HG03575 (cell line): ENCODE measurements around the gene BUD31.
"Not testable (repeated sequence)": the region's sequence is repeated elsewhere in the genome, so short reads cannot be mapped to it uniquely, and the experiment has no call there.

Experiments used
- ATAC-seq: cut with Tn5 transposase; IDR thresholded peaks from one replicate; pipeline ENCODE4 v1.9.1; 2021; ENCODE audit not compliant: unreplicated experiment, insufficient number of reproducible peaks, low FRiP score; ENCODE audit errors: extremely low read depth

The BUD31 gene

DNA sequence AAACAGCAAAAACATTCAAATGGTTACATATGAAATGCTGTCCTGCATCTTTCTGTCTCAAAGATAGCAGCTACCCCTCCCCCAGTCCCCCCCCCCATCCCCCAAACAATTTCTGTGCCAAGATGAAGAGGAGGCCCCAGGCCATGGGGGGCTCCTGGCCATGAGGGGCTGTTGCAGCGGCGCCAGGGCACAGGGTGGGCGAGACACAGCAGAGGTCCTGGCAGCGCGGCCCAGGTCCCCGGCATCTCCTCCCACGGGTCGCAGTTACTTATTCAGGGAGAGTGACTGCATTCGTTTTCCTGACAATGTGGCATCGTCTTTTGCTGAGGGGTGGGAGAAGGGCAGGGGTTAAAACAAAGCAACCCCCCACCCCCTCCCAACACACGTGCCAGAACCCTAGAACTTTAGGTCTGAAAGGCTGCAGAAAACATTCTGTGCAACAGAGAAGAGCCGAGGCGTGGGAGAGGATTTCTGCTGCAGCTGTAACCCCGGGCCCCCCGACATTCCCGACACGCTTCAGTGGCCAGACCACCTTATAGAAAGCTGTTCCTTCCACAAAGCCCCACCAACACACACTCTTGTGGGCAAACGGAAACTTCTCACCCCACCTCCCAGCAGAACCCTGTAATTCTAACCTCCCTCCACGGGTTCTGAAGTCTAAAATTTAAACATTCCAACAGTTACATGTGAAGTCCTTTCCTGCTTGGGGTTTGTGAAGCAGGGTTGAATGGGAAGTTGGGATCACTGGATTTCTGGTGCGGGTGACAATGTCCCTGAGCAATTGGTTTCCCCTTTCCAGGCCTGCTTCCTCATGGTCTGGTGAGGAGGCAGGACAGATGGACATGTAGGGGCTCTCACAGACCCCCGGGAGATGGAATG lies 12.1 kb upstream of the BUD31 start:
- no peak for ATAC-seq

- no peak for ATAC-seq
These were observed 11.3 kb upstream of the BUD31 start for GRCh38 chr7:99397297-99397983.

DNA sequence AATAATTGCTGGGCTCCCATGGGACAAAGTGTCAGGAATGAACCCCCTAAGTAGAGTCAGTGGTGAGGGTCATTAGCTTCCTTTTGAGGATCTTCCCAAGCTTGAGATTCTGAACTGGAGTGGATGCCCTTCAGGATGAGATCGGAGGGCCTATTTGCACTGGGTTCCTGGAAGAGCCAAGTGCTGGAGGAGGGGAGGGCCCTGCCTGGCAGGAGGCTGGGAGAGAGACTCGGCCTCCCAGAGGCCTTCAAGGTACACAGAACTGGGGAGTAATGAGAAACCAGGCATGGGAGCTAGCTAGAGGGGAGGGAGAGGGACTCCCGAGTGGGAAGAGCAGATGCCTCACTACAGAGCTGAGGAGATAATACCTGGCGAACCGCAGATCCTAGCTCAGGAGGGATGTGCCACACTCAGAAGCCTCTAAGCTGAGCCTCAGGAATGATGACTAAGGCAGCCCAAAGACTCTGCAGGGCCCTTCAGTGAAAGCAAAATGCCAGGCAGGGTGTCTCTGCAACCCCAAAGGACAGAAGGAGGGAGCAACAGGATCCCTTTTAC lies 9.8 kb upstream of the BUD31 start:
- no peak for ATAC-seq

GRCh38 chr7:99399597-99399996 lies 9.2 kb upstream of the BUD31 start:
- no peak for ATAC-seq

GRCh38 chr7:99402854-99403253 lies 5.9 kb upstream of the BUD31 start:
- no peak for ATAC-seq

DNA sequence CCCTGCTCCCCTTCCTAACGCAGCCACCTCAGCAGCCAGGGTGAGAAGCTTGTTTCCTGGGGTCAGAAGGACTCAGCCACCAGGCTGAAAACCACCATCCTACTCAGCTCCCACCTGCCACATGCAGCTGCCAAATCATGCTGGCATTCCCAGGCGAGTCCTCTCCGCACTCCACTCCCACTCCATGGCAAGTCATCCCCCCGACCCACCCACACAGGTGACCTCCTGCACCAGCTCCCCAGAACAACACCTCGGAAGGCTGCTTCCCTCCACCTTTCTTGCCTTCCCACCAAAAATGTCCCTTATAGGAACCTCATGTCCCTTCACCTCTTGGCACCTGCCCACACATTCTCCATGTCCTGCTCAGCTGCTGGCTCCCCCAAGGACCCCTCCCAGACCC lies 5.0 kb upstream of the BUD31 start:
- ATAC-seq = no peak

- ATAC-seq = no peak
These were observed 4.4 kb upstream of the BUD31 start for GRCh38 chr7:99404235-99404976.

DNA sequence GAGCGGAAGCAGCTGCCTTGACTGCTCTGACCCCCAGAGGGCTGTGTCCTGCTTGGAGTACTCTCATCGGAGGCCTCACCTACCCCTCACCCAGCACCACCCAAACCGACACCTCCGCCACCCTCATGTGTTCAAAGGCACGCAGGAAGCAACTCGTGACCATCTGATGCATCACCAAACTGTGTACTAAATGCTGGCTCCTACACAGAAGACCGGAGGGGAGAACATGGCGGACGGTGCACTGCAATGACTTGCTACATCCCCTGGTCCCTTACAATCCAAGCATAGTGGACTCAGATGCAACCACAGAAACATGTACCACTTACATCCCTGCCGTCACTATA lies 3.8 kb upstream of the BUD31 start:
- no peak for ATAC-seq

- ATAC-seq = no peak
These were observed 2.2 kb upstream of the BUD31 start for GRCh38 chr7:99406557-99406956.

- ATAC-seq = no peak
These were observed 844 bp upstream of the BUD31 start for GRCh38 chr7:99407872-99408378.

DNA sequence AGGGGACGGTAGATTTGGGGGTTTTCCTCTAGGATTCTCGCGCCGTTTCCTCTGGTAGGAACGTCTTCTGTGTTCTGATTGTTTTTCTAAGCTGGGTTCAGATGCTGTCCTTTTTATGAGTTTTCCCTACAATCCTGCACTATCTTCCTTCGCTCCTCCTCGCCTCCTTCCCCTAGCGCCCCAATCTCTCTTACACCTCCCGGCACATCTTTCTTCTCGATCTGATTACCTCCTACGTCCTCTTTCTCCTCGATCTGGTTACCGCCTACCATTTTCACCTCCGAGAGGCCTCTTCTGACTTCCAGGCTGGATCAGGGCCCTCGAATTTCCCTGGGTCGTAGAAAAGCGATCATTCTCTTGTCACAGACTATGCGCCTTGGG lies 413 bp downstream of the BUD31 start:
- no peak for ATAC-seq

DNA sequence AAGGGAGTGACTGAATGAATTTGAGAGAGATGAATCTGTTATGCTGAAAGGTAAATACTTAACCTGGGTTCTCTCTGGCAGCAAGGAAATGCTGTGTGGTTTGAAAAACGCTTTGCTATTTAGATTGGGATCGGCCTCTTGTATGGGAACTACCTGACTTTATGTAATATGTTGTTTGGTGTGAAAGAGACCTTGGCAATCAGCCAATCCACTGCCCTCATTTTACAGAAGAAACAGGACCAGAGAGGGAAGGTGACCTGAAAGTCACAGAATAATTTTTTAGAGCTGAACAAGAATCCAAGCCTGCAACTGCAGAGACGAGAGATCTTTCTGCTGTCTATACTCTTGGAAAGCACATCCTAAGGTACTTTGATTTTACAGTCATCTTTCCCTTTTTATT lies 1.0 kb downstream of the BUD31 start:
- no peak for ATAC-seq

DNA sequence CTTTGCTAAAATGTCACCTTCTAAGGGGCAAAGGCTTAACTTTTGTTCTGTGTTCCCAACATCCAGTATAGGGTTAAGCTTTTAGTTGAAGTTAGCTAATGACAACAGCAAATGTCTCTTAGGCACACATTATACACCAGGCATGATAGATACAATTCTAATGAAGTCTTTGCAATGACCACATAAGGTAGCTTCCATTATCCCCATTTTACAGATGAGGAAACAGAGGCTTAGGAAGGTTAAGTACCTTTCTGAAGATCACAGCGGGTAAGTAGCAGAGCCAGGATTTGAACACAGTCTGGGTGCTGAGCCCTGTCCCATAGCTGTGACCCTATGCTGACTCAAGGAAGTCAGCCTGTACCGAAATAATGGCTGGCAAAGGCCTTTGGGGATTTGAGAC lies 1.9 kb downstream of the BUD31 start:
- no peak for ATAC-seq

- ATAC-seq = not testable (repeated sequence)
These were observed 6.9 kb downstream of the BUD31 start for GRCh38 chr7:99415513-99416127.

- no peak for ATAC-seq
These were observed 9.5 kb downstream of the BUD31 start for GRCh38 chr7:99418260-99418659.

DNA sequence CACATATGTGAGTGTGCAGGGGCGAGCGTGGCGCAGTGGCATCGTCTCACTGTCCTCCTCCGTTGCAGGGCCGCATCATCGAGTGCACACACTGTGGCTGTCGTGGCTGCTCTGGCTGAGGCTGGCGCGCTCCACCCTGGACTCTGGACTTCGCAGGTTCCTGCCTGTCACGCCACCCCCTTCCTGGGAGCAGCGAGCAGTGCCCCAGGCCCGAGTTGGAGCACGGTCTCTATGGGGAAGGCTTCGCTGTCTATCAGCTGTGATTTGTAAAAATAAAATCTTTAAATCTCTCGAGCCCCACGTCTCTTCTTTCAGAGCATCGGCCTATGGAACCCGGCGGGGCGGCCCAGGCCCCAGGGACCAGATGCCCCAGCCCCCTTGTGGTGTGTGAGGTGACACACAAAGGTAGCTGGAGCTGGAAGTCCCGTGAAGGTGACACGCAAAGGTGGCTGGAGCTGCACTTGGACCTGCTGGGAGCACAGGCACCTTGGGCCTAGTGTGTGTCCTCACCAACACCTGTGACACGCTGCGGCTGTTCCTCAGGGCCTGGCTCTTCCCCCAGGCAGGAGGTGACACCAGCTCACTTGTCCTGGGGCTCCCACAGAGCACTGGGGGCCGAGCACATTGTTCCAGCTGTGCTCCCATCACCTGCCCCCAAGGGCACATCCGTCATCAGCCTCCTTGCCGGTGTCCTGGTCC lies 10.7 kb downstream of the BUD31 start:
- no peak for ATAC-seq

- no peak for ATAC-seq
These were observed 11.4 kb downstream of the BUD31 start for GRCh38 chr7:99420213-99420612.

DNA sequence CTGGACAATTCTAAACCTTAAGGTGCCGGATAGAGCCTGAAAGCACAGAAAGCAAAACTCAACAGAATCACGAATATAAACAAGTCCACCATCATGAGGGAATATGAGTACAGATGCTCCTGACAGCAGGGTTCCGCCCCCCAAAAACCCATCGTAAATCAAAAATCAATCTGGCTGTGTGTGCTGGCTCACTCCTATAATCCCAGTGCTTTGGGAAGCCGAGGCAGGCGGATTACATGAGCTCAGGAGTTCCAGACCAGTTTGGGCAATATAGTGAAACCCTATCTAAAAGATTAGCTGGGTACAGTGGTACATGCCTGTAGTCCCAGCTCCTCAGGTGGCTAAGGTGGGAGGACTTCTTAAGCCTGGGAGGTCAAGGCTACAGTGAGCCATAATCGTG lies 12.2 kb downstream of the BUD31 start:
- ATAC-seq = no peak

- no peak for ATAC-seq
These were observed 13.4 kb downstream of the BUD31 start for GRCh38 chr7:99422186-99422585.
